OCI-LY7 (cell line): ENCODE results near the gene GLT8D2.

Experiments
- EZH2phosphoT487 ChIP-seq: fragments of 200-600 bp; sonication (generic); IDR thresholded peaks from 2 replicates; pipeline ENCODE4 v1.6.1; 2018; ENCODE audit warnings: low read depth, borderline replicate concordance, mild to moderate bottlenecking, mixed run types, antibody characterized with exemption, low read length, moderate library complexity, mixed read lengths
- TF ChIP-seq, protein P1 (sequence below): fragments of 200-600 bp; sonication (generic); conservative IDR thresholded peaks from 2 replicates; pipeline ENCODE4 v1.5.1; 2014; ENCODE audit warnings: mild to moderate bottlenecking, antibody characterized with exemption, low read length, moderate library complexity, mixed read lengths

DNA sequence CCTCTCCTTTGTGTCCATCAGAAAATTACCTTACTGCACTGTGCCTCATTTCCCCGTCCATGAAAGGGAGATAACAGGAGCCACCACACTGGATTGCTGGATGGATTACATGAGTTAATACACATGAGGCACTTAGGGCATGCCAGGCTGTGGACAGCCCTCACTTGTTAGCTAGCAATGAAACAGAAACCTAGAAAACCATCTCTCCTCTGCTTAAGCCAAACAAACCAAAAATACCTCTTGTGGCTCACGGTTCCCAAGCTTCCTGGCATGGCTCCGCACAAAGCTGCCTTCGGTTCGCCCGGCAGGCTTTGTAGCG, 13.7 kb upstream of the GLT8D2 start:
- TF ChIP-seq, protein P1, sequence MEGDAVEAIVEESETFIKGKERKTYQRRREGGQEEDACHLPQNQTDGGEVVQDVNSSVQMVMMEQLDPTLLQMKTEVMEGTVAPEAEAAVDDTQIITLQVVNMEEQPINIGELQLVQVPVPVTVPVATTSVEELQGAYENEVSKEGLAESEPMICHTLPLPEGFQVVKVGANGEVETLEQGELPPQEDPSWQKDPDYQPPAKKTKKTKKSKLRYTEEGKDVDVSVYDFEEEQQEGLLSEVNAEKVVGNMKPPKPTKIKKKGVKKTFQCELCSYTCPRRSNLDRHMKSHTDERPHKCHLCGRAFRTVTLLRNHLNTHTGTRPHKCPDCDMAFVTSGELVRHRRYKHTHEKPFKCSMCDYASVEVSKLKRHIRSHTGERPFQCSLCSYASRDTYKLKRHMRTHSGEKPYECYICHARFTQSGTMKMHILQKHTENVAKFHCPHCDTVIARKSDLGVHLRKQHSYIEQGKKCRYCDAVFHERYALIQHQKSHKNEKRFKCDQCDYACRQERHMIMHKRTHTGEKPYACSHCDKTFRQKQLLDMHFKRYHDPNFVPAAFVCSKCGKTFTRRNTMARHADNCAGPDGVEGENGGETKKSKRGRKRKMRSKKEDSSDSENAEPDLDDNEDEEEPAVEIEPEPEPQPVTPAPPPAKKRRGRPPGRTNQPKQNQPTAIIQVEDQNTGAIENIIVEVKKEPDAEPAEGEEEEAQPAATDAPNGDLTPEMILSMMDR = no peak
- TF ChIP-seq EZH2phosphoT487 = no peak
